HepG2 (cell line): ENCODE data around the gene CCN2. TPM values are rescaled to one million over a fixed set of nuclear protein-coding genes. Genes with fewer than 3 reads are reported as not detected.

ENCODE experiments used
- BHLHE40 ChIP-seq: IDR thresholded peaks from 2 replicates; pipeline ENCODE4 v1.6.1; 2011; ENCODE audit warnings: low read length, improper control_type of control experiment
- BRD4 ChIP-seq: sonication (generic); formaldehyde crosslinking; IDR thresholded peaks from 2 replicates; pipeline ENCODE4 v1.4.0; 2020; ENCODE audit warnings: missing genetic modification reagents
- CCDC6 ChIP-seq: sonication (generic); formaldehyde crosslinking; IDR thresholded peaks from 2 replicates; pipeline ENCODE4 v1.8.1; 2022; ENCODE audit warnings: mild to moderate bottlenecking, missing genetic modification reagents, moderate library complexity
- HDAC1 ChIP-seq: sonication (generic); formaldehyde crosslinking; IDR thresholded peaks from 2 replicates; pipeline ENCODE4 v1.5.1; 2020; ENCODE audit warnings: mild to moderate bottlenecking, missing genetic modification reagents
- HNRNPK ChIP-seq: fragments of 200-400 bp; formaldehyde crosslinking; IDR thresholded peaks from 2 replicates; pipeline ENCODE4 v1.6.1; 2018; ENCODE audit warnings: low read length, low read depth, moderate library complexity, mild to moderate bottlenecking; ENCODE audit not compliant: poor library complexity, severe bottlenecking
- KLF6 ChIP-seq: IDR thresholded peaks from 2 replicates; pipeline ENCODE4 v1.8.0; 2016; ENCODE audit warnings: missing biosample characterization, missing genetic modification reagents
- PPARG ChIP-seq: conservative IDR thresholded peaks from 2 replicates; pipeline ENCODE4 v1.6.1; 2016; ENCODE audit warnings: missing biosample characterization, missing genetic modification reagents
- RFX1 ChIP-seq: fragments of 450-650 bp; IDR thresholded peaks from 2 replicates; pipeline ENCODE4 v1.6.1; 2017
- RXRB ChIP-seq: IDR thresholded peaks from 2 replicates; pipeline ENCODE4 v1.6.1; 2016; ENCODE audit warnings: borderline replicate concordance, missing genetic modification reagents, missing compliant biosample characterization
- ZBTB20 ChIP-seq: sonication (generic); formaldehyde crosslinking; IDR thresholded peaks from 2 replicates; pipeline ENCODE4 v1.8.1; 2023; ENCODE audit warnings: missing genetic modification reagents, low read depth, mild to moderate bottlenecking, borderline replicate concordance
- ZBTB39 ChIP-seq: sonication (generic); formaldehyde crosslinking; IDR thresholded peaks from 2 replicates; pipeline ENCODE4 v1.5.0; 2020; ENCODE audit warnings: missing genetic modification reagents
- ZKSCAN5 ChIP-seq: sonication (generic); formaldehyde crosslinking; IDR thresholded peaks from 2 replicates; pipeline ENCODE4 v1.5.1; 2020; ENCODE audit warnings: mild to moderate bottlenecking, missing genetic modification reagents
- ZNF207 ChIP-seq: fragments of 450-650 bp; IDR thresholded peaks from 2 replicates; pipeline ENCODE4 v1.6.1; 2016; ENCODE audit warnings: antibody characterized with exemption, borderline replicate concordance
- ZNF34 ChIP-seq: sonication (generic); formaldehyde crosslinking; IDR thresholded peaks from 2 replicates; pipeline ENCODE4 v1.4.0; 2020; ENCODE audit warnings: mild to moderate bottlenecking, missing genetic modification reagents, borderline replicate concordance
- ZNF496 ChIP-seq: sonication (generic); formaldehyde crosslinking; IDR thresholded peaks from 2 replicates; pipeline ENCODE4 v1.8.1; 2023; ENCODE audit warnings: mild to moderate bottlenecking, moderate library complexity, missing genetic modification reagents; ENCODE audit not compliant: insufficient replicate concordance
- polyA plus RNA-seq, 8 experiments: library from polyadenylated mRNA; depleted of rRNA in 3 of 8; stranded (reverse) in 7 of 8; unstranded in 1 of 8; fragments of >200 nt; fragmentation: Illumina TruSeq in 4 of 8; extraction: Trizol in 4 of 8; gene quantifications; 2 replicates each; pipeline versions ENCODE4 v1.2.1 to v1.2.3, GENCODE V29; 2011 to 2016; ENCODE audit warnings: low read depth in 4 of 8, missing spikeins in 1 of 8, mixed read lengths in 1 of 8; ENCODE audit not compliant: insufficient read depth in 1 of 8
- total RNA-seq, 5 experiments: library from RNA; depleted of rRNA; stranded (reverse); fragments of >200 nt; fragmentation: Illumina TruSeq; extraction: Trizol; gene quantifications; 2 replicates each; pipeline ENCODE4 v1.2.3, GENCODE V29; 2016; ENCODE audit warnings: low read depth in 1 of 5
- TF ChIP-seq, protein P1 (sequence below): sonication (generic); formaldehyde crosslinking; IDR thresholded peaks from 2 replicates; pipeline ENCODE4 v1.8.1; 2023; ENCODE audit warnings: mild to moderate bottlenecking, moderate library complexity, missing genetic modification reagents
- TF ChIP-seq, protein P2 (sequence below): sonication (generic); formaldehyde crosslinking; IDR thresholded peaks from 2 replicates; pipeline ENCODE4 v1.4.0; 2020; ENCODE audit warnings: missing genetic modification reagents, borderline replicate concordance
- TF ChIP-seq, protein P3 (sequence below): IDR thresholded peaks from 2 replicates; pipeline ENCODE4 v1.6.1; 2016; ENCODE audit warnings: low read depth
- TF ChIP-seq, protein P4 (sequence below): sonication (generic); formaldehyde crosslinking; IDR thresholded peaks from 2 replicates; pipeline ENCODE4 v1.8.1; 2023; ENCODE audit warnings: mild to moderate bottlenecking, inconsistent platforms, moderate library complexity, missing genetic modification reagents, borderline replicate concordance

The CCN2 gene
- total and polyA plus RNA-seq, 2 of the 13 experiments (the other 11 are each of a cell fraction or from before 2014, with no cell fraction given): 34.7 to 316 TPM

- TF ChIP-seq, protein P1, sequence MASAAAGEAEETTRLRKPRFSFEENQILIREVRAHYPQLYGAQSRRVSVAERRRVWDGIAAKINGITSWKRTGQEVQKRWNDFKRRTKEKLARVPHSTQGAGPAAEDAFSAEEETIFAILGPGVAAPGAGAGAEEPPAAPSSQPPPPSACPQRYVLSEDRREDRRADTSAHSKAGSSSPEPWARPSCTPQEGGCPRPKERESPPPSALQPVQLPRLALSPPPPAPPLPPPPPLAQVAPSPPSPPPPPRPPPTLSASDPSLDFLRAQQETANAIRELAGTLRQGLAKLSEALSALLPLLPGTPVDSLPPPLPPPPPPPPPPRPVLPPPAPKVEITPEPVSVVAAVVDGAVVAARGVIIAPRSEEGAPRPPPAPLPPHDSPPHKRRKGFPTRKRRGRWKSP: peak; percentile 78; the same call in 1 of the 2 replicates
- TF ChIP-seq HNRNPK: peak; percentile 70
- TF ChIP-seq CCDC6 (CRISPR knock-in tag): peak; percentile 73
- peak; percentile 90 for TF ChIP-seq KLF6 (CRISPR knock-in tag)
- TF ChIP-seq ZBTB39 (CRISPR knock-in tag): peak; percentile 38; the same call in 1 of the 2 replicates
- TF ChIP-seq HDAC1 (CRISPR knock-in tag): peak; percentile 88
- TF ChIP-seq, protein P2, sequence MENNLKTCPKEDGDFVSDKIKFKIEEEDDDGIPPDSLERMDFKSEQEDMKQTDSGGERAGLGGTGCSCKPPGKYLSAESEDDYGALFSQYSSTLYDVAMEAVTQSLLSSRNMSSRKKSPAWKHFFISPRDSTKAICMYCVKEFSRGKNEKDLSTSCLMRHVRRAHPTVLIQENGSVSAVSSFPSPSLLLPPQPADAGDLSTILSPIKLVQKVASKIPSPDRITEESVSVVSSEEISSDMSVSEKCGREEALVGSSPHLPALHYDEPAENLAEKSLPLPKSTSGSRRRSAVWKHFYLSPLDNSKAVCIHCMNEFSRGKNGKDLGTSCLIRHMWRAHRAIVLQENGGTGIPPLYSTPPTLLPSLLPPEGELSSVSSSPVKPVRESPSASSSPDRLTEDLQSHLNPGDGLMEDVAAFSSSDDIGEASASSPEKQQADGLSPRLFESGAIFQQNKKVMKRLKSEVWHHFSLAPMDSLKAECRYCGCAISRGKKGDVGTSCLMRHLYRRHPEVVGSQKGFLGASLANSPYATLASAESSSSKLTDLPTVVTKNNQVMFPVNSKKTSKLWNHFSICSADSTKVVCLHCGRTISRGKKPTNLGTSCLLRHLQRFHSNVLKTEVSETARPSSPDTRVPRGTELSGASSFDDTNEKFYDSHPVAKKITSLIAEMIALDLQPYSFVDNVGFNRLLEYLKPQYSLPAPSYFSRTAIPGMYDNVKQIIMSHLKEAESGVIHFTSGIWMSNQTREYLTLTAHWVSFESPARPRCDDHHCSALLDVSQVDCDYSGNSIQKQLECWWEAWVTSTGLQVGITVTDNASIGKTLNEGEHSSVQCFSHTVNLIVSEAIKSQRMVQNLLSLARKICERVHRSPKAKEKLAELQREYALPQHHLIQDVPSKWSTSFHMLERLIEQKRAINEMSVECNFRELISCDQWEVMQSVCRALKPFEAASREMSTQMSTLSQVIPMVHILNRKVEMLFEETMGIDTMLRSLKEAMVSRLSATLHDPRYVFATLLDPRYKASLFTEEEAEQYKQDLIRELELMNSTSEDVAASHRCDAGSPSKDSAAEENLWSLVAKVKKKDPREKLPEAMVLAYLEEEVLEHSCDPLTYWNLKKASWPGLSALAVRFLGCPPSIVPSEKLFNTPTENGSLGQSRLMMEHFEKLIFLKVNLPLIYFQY (CRISPR knock-in tag): peak; percentile 58; the same call in 1 of the 2 replicates
- TF ChIP-seq, protein P3, sequence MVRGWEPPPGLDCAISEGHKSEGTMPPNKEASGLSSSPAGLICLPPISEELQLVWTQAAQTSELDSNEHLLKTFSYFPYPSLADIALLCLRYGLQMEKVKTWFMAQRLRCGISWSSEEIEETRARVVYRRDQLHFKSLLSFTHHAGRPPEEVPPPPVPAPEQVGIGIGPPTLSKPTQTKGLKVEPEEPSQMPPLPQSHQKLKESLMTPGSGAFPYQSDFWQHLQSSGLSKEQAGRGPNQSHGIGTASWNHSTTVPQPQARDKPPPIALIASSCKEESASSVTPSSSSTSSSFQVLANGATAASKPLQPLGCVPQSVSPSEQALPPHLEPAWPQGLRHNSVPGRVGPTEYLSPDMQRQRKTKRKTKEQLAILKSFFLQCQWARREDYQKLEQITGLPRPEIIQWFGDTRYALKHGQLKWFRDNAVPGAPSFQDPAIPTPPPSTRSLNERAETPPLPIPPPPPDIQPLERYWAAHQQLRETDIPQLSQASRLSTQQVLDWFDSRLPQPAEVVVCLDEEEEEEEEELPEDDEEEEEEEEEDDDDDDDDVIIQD: peak; percentile 96
- TF ChIP-seq ZNF34 (CRISPR knock-in tag): peak; percentile 77
- no peak for TF ChIP-seq ZNF207
- peak; percentile 69 for TF ChIP-seq BHLHE40
- no peak for TF ChIP-seq ZKSCAN5 (CRISPR knock-in tag)
- TF ChIP-seq BRD4 (CRISPR knock-in tag): peak; percentile 73; the same call in 1 of the 2 replicates
- TF ChIP-seq ZBTB20 (CRISPR knock-in tag): peak; percentile 91; the same call in 1 of the 2 replicates
- TF ChIP-seq PPARG (CRISPR knock-in tag): peak; percentile 85
- TF ChIP-seq ZNF496 (CRISPR knock-in tag): no peak
- no peak for TF ChIP-seq RFX1
- TF ChIP-seq, protein P4, sequence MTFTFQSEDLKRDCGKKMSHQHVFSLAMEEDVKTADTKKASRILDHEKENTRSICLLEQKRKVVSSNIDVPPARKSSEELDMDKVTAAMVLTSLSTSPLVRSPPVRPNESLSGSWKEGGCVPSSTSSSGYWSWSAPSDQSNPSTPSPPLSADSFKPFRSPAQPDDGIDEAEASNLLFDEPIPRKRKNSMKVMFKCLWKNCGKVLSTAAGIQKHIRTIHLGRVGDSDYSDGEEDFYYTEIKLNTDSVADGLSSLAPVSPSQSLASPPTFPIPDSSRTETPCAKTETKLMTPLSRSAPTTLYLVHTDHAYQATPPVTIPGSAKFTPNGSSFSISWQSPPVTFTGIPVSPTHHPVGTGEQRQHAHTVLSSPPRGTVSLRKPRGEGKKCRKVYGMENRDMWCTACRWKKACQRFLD (CRISPR knock-in tag): no peak
- TF ChIP-seq RXRB (CRISPR knock-in tag): peak; percentile 91
Observed at GRCh38 chr6:131950767-131951575, at the start of gene CCN2 (continued).
